Neutrophil (primary cell): ENCODE data around the gene RSU1.
"Not testable (repeated sequence)": the region's sequence is repeated elsewhere in the genome, so short reads cannot be mapped to it uniquely, and the experiment has no call there.

Experiments used
- H3K27ac ChIP-seq: fragments of 200-600 bp; sonication (generic); 2 replicates; pipeline ENCODE4 v1.5.1; 2016; ENCODE audit warnings: mild to moderate bottlenecking, moderate library complexity
- H3K27me3 ChIP-seq: fragments of 200-600 bp; sonication (generic); 2 replicates; pipeline ENCODE4 v1.6.0; 2016; ENCODE audit warnings: mild to moderate bottlenecking
- H3K36me3 ChIP-seq: fragments of 200-600 bp; sonication (generic); 2 replicates; pipeline ENCODE4 v1.5.1; 2017
- H3K4me1 ChIP-seq, 2 experiments: fragments of 200-600 bp in 1 of 2; sonication (generic) in 1 of 2; 1 replicate in 1 of 2; 2 replicates in 1 of 2; pipeline versions ENCODE4 v1.5.1 to v1.6.1; 2013 to 2016; ENCODE audit warnings: low read depth in 1 of 2, low read length in 1 of 2, mild to moderate bottlenecking in 1 of 2, moderate library complexity in 1 of 2; ENCODE audit not compliant: control insufficient read depth in 1 of 2, insufficient read depth in 1 of 2
- H3K4me3 ChIP-seq, 2 experiments: fragments of 200-600 bp in 1 of 2; sonication (generic) in 1 of 2; 1 replicate in 1 of 2; 2 replicates in 1 of 2; pipeline ENCODE4 v1.5.1; 2013 to 2016; ENCODE audit warnings: low read depth in 1 of 2, low read length in 1 of 2, mild to moderate bottlenecking in 1 of 2, moderate library complexity in 1 of 2
- H3K9me3 ChIP-seq: fragments of 200-600 bp; sonication (generic); 2 replicates; pipeline ENCODE4 v1.5.1; 2016
- TF ChIP-seq, protein P1 (sequence below): fragments of 200-600 bp; sonication (generic); IDR thresholded peaks from 2 replicates; pipeline ENCODE4 v1.5.1; 2016; ENCODE audit warnings: antibody characterized with exemption

Gene RSU1

DNA sequence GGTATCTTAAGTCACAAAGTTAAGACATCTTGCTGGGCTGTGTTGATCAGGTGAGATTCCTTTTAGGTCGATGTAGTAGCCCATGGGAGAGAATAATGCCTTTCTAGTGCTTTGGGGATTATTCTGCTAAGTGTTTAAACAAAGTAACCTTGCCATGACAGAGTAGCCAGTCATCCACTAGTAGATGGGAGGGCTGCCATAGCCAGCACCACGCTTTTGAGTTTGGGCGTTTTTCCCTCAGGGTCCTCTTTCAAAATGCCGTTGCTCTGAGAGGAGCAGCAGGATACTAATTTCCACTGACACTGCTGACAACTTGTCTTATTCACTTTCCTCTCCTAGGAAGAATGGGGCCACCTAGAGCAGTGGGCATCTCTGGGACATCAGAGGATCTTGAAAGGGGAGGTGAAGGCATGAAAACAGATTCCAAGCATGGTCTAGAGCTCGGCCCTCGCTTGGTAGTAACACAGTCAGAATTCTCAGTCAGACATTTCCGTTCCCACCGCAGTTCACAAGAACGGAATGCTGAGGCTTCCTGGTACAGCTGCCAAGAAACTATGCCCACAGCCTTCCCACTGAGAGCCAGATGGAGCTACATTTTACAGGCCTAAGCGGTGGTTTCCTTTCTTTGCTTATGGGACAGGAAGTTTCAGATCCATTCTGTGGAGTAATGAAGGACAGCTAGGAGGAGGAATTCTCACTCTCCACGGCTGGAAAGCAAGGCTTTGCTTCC lies 15.3 kb upstream of the RSU1 start:
- H3K27ac ChIP-seq, result no peak overlapping the region
- H3K27me3 ChIP-seq, result peaks cover 13% of the 10 kb centered on the region
- no peaks in the 10 kb centered on the region for H3K9me3 ChIP-seq
- H3K4me3 ChIP-seq, result no peak overlapping the region
- TF ChIP-seq, protein P1, sequence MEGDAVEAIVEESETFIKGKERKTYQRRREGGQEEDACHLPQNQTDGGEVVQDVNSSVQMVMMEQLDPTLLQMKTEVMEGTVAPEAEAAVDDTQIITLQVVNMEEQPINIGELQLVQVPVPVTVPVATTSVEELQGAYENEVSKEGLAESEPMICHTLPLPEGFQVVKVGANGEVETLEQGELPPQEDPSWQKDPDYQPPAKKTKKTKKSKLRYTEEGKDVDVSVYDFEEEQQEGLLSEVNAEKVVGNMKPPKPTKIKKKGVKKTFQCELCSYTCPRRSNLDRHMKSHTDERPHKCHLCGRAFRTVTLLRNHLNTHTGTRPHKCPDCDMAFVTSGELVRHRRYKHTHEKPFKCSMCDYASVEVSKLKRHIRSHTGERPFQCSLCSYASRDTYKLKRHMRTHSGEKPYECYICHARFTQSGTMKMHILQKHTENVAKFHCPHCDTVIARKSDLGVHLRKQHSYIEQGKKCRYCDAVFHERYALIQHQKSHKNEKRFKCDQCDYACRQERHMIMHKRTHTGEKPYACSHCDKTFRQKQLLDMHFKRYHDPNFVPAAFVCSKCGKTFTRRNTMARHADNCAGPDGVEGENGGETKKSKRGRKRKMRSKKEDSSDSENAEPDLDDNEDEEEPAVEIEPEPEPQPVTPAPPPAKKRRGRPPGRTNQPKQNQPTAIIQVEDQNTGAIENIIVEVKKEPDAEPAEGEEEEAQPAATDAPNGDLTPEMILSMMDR, result no peak
- H3K36me3 ChIP-seq, result no peaks in the 10 kb centered on the region
- no peaks in the 10 kb centered on the region for H3K4me1 ChIP-seq

DNA sequence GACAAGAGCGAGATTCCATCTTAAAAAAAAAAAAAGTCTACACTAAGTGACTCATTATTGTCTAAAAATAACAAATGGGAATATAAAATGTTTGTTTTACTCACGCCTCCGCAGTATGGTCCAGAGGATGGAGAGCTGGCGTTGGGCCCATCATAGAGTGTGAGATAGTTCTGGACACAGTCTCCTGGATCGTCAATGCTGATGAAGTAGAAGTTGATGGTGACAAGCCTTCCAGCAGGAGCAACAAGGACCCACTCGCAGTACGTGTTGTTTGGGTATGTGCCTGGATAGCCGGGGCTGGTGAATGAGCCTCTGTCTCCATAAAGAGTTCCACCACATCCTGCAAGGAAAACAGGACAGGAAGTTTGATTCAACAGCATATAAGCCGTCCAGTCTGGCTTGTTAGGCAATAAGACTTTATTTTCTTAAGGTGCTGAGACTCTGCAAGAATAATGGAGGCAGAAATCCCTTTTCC lies 11.5 kb upstream of the RSU1 start:
- TF ChIP-seq, protein P1, result no peak
- Histone ChIP-seq H3K9me3 (no peaks in the 10 kb centered on the region), H3K4me3 (no peak overlapping the region), H3K27ac (no peak overlapping the region), H3K4me1 (no peaks in the 10 kb centered on the region), H3K36me3 (no peaks in the 10 kb centered on the region), H3K27me3 (peaks cover 13% of the 10 kb centered on the region)

DNA sequence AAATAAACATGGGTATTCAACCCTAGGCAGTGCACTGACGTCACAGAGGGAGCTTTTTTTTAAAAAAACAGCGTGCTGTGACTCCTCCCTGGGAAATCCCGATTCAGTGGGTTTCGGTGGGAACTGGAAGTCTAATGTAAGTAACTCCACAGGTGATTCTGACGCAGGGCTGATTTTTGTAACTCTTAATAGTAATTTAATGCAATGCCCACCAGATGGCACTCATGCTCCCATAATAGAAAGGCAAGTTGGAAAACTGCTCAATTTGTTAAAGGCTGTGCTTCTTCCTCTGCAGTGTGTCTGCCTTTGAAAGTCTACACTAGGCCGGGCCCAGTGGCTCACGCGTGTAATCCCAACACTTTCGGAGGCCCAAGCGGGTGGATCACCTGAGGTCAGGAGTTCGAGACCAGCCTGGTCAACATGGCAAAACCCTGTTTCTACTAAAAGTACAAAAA lies 10.9 kb upstream of the RSU1 start:
- Histone ChIP-seq H3K27me3 (peaks cover 11% of the 10 kb centered on the region), H3K27ac (no peak overlapping the region), H3K4me1 (no peaks in the 10 kb centered on the region), H3K36me3 (no peaks in the 10 kb centered on the region), H3K4me3 (no peak overlapping the region), H3K9me3 (no peaks in the 10 kb centered on the region)
- TF ChIP-seq, protein P1, result peak; percentile 67

DNA sequence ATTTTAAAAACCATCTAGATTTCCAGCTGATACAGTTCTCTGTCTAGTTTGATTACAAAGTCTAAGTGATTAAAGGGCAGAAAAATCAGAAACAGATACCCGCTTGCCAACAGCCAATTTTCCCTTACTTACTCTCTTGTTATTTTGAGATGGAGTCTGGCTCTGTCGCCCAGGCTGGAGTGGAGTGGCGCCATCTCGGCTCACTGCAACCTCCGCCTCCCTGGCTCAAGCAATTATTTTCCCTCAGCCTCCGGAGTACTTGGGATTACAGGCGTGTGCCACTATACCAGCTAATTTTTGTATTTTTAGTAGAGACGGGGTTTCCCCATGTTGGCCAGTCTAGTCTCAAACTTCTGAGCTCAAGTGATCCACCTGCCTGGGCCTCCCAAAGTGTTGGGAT lies 10.2 kb upstream of the RSU1 start:
- not testable (repeated sequence) for H3K36me3 ChIP-seq

DNA sequence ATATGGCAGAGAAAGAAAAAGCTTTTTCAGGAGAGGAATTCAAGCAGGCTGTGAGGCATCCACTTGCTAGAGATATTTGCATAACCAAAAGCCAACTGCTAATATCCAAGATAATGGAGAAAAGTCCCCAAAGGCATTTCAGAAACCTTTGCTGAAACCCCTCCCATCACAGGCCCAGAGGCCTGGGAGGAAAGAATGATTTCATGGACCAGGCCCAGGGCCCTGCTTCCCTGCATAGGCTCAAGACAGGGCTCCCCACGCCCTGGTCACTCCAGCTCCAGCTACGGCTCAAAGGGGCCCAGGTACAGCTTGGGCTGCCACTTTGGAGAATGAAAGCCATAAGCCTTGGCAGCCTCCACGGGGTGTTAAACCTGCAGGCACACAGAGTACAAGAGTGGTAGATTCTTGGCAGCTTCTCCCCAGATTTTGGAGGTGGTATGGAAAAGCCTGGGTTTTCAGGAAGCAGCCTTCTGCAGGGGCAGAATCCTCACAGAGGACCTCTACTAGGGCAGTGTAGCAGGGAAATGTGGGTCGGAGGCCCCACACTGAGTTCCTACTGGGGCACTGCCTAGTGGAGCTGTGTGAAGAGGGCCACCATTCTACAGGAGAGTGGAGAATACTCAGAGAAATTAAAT lies 5.6 kb upstream of the RSU1 start:
- TF ChIP-seq, protein P1, result no peak
- H3K4me3 ChIP-seq, result no peak overlapping the region

More for the DNA sequence above, 10.2 kb upstream of the RSU1 start:
- H3K27me3 ChIP-seq, H3K9me3 ChIP-seq, H3K4me3 ChIP-seq, H3K27ac ChIP-seq, H3K4me1 ChIP-seq: not testable (repeated sequence)

DNA sequence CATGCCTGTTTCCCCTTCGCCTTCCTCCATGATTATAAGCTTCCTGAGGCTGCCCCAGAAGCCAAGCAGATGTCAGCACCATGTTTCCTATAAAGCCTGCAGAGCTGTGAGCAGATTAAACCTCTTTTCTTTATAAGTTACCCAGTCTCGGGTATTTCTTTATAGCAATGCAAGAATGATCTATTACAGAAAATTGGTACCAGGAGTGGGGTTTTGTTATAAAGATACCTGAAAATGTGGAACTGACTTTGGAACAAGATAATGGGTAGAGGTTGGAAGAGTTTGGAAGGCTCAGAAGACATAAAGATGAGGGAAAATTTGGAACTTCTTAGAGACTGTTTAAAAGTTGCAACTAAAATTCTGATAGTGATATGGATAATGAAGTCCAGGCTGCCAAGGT lies 4.8 kb upstream of the RSU1 start:
- TF ChIP-seq, protein P1, result no peak
- no peaks in the 10 kb centered on the region for H3K36me3 ChIP-seq
- H3K4me3 ChIP-seq, result no peak overlapping the region
- no peaks in the 10 kb centered on the region for H3K9me3 ChIP-seq
- no peak overlapping the region for H3K27ac ChIP-seq
- peaks cover 14 to 16% of the 10 kb centered on the region in 2 experiments for H3K4me1 ChIP-seq
- H3K27me3 ChIP-seq, result no peaks in the 10 kb centered on the region

More for the DNA sequence above, 5.6 kb upstream of the RSU1 start:
- Histone ChIP-seq H3K36me3 (no peaks in the 10 kb centered on the region), H3K4me1 (peaks cover 11 to 12% of the 10 kb centered on the region in 2 experiments), H3K27ac (no peak overlapping the region), H3K9me3 (no peaks in the 10 kb centered on the region), H3K27me3 (no peaks in the 10 kb centered on the region)
